DOHH2 (cell line): ENCODE data around the gene POLE3.

Experiments used
- H3F3A ChIP-seq: fragments of 200-600 bp; sonication (generic), shearing (Covaris generic); 2 replicates; pipeline ENCODE4 v1.6.0; 2016; ENCODE audit warnings: antibody characterized with exemption, mild to moderate bottlenecking; ENCODE audit not compliant: control insufficient read depth, insufficient read depth
- H3K27ac ChIP-seq: fragments of 200-600 bp; sonication (generic); 2 replicates; pipeline ENCODE4 v1.5.1; 2014; ENCODE audit warnings: low read depth, mild to moderate bottlenecking, low read length, moderate library complexity
- H3K27me3 ChIP-seq: fragments of 200-600 bp; sonication (generic); 2 replicates; pipeline ENCODE4 v1.6.1; 2014; ENCODE audit warnings: mild to moderate bottlenecking, low read length, mixed read lengths; ENCODE audit not compliant: control insufficient read depth
- H3K36me3 ChIP-seq: fragments of 200-600 bp; sonication (generic); 2 replicates; pipeline ENCODE4 v1.6.1; 2014; ENCODE audit warnings: mild to moderate bottlenecking, low read length, moderate library complexity, mixed read lengths; ENCODE audit not compliant: control insufficient read depth
- H3K4me1 ChIP-seq: fragments of 200-600 bp; sonication (generic); 2 replicates; pipeline ENCODE4 v1.6.1; 2014; ENCODE audit warnings: mild to moderate bottlenecking, low read length, mixed read lengths; ENCODE audit not compliant: control insufficient read depth
- H3K4me2 ChIP-seq: fragments of 200-600 bp; sonication (generic); 2 replicates; pipeline ENCODE4 v1.6.0; 2014; ENCODE audit warnings: mild to moderate bottlenecking, low read length, moderate library complexity
- H3K4me3 ChIP-seq: fragments of 200-600 bp; sonication (generic); 2 replicates; pipeline ENCODE4 v1.5.1; 2014; ENCODE audit warnings: mild to moderate bottlenecking, low read length, mixed read lengths
- H3K79me2 ChIP-seq: fragments of 200-600 bp; sonication (generic); 2 replicates; pipeline ENCODE4 v1.6.1; 2014; ENCODE audit warnings: mild to moderate bottlenecking, low read length, mixed read lengths; ENCODE audit not compliant: control insufficient read depth
- H3K9me2 ChIP-seq: fragments of 200-600 bp; sonication (generic); replicated peaks from 2 replicates; pipeline ENCODE4 v1.6.1; 2014; ENCODE audit warnings: mild to moderate bottlenecking, low read length, mixed read lengths; ENCODE audit not compliant: control insufficient read depth
- H3K9me3 ChIP-seq: fragments of 200-600 bp; sonication (generic); 2 replicates; pipeline ENCODE4 v1.6.1; 2014; ENCODE audit warnings: antibody characterized with exemption, low read length, mixed read lengths; ENCODE audit not compliant: control insufficient read depth, insufficient read depth
- H4K20me1 ChIP-seq: fragments of 200-600 bp; sonication (generic); 2 replicates; pipeline ENCODE4 v1.6.0; 2014; ENCODE audit warnings: low read depth, mild to moderate bottlenecking, antibody characterized with exemption, low read length, moderate library complexity; ENCODE audit not compliant: control insufficient read depth, insufficient read depth
- EZH2phosphoT487 ChIP-seq: fragments of 200-600 bp; sonication (generic); IDR thresholded peaks from 2 replicates; pipeline ENCODE4 v1.6.1; 2017; ENCODE audit warnings: borderline replicate concordance, mild to moderate bottlenecking, antibody characterized with exemption, low read length, moderate library complexity, mixed read lengths
- TF ChIP-seq, protein P1 (sequence below): fragments of 200-600 bp; sonication (generic); IDR thresholded peaks from one replicate; pipeline ENCODE4 v1.5.1; 2014; ENCODE audit warnings: antibody characterized with exemption, mild to moderate bottlenecking, low read depth, low read length; ENCODE audit not compliant: poor library complexity, severe bottlenecking

The POLE3 gene

GRCh38 chr9:113427629-113428028 lies 17.2 kb upstream of the POLE3 start:
- Histone ChIP-seq H3K9me3 (no peaks in the 10 kb centered on the region), H3K36me3 (no peaks in the 10 kb centered on the region), H3K27me3 (no peaks in the 10 kb centered on the region), H3K27ac (no peak overlapping the region), H3F3A (no peaks in the 10 kb centered on the region), H3K79me2 (no peaks in the 10 kb centered on the region), H3K4me3 (no peak overlapping the region), H3K4me2 (no peak overlapping the region), H3K9me2 (no peaks in the 10 kb centered on the region), H3K4me1 (no peaks in the 10 kb centered on the region), H4K20me1 (no peaks in the 10 kb centered on the region)
- TF ChIP-seq, protein P1, sequence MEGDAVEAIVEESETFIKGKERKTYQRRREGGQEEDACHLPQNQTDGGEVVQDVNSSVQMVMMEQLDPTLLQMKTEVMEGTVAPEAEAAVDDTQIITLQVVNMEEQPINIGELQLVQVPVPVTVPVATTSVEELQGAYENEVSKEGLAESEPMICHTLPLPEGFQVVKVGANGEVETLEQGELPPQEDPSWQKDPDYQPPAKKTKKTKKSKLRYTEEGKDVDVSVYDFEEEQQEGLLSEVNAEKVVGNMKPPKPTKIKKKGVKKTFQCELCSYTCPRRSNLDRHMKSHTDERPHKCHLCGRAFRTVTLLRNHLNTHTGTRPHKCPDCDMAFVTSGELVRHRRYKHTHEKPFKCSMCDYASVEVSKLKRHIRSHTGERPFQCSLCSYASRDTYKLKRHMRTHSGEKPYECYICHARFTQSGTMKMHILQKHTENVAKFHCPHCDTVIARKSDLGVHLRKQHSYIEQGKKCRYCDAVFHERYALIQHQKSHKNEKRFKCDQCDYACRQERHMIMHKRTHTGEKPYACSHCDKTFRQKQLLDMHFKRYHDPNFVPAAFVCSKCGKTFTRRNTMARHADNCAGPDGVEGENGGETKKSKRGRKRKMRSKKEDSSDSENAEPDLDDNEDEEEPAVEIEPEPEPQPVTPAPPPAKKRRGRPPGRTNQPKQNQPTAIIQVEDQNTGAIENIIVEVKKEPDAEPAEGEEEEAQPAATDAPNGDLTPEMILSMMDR: no peak
- no peak for TF ChIP-seq EZH2phosphoT487

- no peaks in the 10 kb centered on the region for H3F3A ChIP-seq
- no peak overlapping the region for H3K27ac ChIP-seq
- H3K9me2 ChIP-seq: no peaks in the 10 kb centered on the region
- H3K4me1 ChIP-seq: no peaks in the 10 kb centered on the region
- no peaks in the 10 kb centered on the region for H4K20me1 ChIP-seq
- no peaks in the 10 kb centered on the region for H3K9me3 ChIP-seq
- no peaks in the 10 kb centered on the region for H3K36me3 ChIP-seq
- H3K27me3 ChIP-seq: no peaks in the 10 kb centered on the region
- H3K4me2 ChIP-seq: no peak overlapping the region
- no peak overlapping the region for H3K4me3 ChIP-seq
- H3K79me2 ChIP-seq: no peaks in the 10 kb centered on the region
- no peak for TF ChIP-seq EZH2phosphoT487
- TF ChIP-seq, protein P1: no peak
These were observed 16.2 kb upstream of the POLE3 start for GRCh38 chr9:113426701-113427100.

GRCh38 chr9:113425072-113425471 lies 14.6 kb upstream of the POLE3 start:
- H3K36me3 ChIP-seq: no peaks in the 10 kb centered on the region
- H3K27ac ChIP-seq: no peak overlapping the region
- H3K4me1 ChIP-seq: no peaks in the 10 kb centered on the region
- no peaks in the 10 kb centered on the region for H3F3A ChIP-seq
- TF ChIP-seq EZH2phosphoT487: no peak
- no peaks in the 10 kb centered on the region for H3K9me3 ChIP-seq
- no peaks in the 10 kb centered on the region for H3K27me3 ChIP-seq
- no peak overlapping the region for H3K4me2 ChIP-seq
- no peaks in the 10 kb centered on the region for H3K79me2 ChIP-seq
- H3K9me2 ChIP-seq: no peaks in the 10 kb centered on the region
- no peak overlapping the region for H3K4me3 ChIP-seq
- no peaks in the 10 kb centered on the region for H4K20me1 ChIP-seq

DNA sequence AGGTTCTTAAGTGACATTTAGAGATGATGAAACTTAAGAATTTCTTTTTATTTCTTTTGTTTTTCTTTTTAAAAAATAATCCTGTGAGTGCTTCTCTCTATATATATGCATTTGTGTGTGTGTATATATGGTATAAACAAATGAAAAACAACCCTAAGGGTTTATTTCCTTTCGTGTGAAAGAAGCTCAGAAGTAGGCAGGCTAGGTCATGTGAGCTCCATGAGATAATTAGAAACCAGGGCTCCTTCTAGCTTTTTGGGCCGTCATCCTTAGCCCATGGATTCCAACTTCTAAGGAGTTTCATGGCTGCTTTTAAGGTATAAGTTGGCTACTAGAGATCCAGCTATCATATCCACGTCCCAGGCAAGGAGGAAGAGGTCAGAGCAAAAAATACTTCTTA lies 11.3 kb upstream of the POLE3 start:
- no peak overlapping the region for H3K4me3 ChIP-seq
- no peaks in the 10 kb centered on the region for H3K27me3 ChIP-seq
- no peaks in the 10 kb centered on the region for H4K20me1 ChIP-seq
- H3K27ac ChIP-seq: no peak overlapping the region
- peaks cover 2% of the 10 kb centered on the region; the same call in 1 of the 2 replicates for H3F3A ChIP-seq
- no peaks in the 10 kb centered on the region for H3K9me3 ChIP-seq
- no peaks in the 10 kb centered on the region for H3K79me2 ChIP-seq
- H3K36me3 ChIP-seq: no peaks in the 10 kb centered on the region
- no peak overlapping the region for H3K4me2 ChIP-seq
- TF ChIP-seq, protein P1: no peak
- no peak for TF ChIP-seq EZH2phosphoT487
- H3K4me1 ChIP-seq: peaks cover 11% of the 10 kb centered on the region
- no peaks in the 10 kb centered on the region for H3K9me2 ChIP-seq
